MM.1S (cell line): ENCODE measurements around the gene HAPLN2.

Source experiments
- DNase-seq: peaks from one replicate; pipeline ENCODE4 v3.0.0-alpha.2; 2015
- H2AFZ ChIP-seq: fragments of 300-600 bp; sonication (generic); 2 replicates; pipeline ENCODE4 v1.6.0; 2016; ENCODE audit warnings: antibody characterized with exemption, low read length
- H3F3A ChIP-seq: fragments of 300-600 bp; sonication (generic); 2 replicates; pipeline ENCODE4 v1.6.1; 2016; ENCODE audit warnings: mild to moderate bottlenecking, antibody characterized with exemption, low read length, moderate library complexity, mixed read lengths; ENCODE audit not compliant: insufficient read depth
- H3K27ac ChIP-seq: fragments of 300-600 bp; sonication (generic); 2 replicates; pipeline ENCODE4 v1.5.1; 2016; ENCODE audit warnings: mild to moderate bottlenecking, low read length
- H3K27me3 ChIP-seq: fragments of 300-600 bp; sonication (generic); replicated peaks from 2 replicates; pipeline ENCODE4 v1.6.0; 2016; ENCODE audit warnings: low read length; ENCODE audit not compliant: insufficient read depth
- H3K36me3 ChIP-seq: fragments of 300-600 bp; sonication (generic); replicated peaks from 2 replicates; pipeline ENCODE4 v1.6.1; 2016; ENCODE audit warnings: mild to moderate bottlenecking, low read length, mixed read lengths; ENCODE audit not compliant: insufficient read depth
- H3K4me1 ChIP-seq: fragments of 300-600 bp; sonication (generic); 2 replicates; pipeline ENCODE4 v1.6.1; 2016; ENCODE audit warnings: low read length, mixed read lengths
- H3K4me2 ChIP-seq: fragments of 300-600 bp; sonication (generic); 2 replicates; pipeline ENCODE4 v1.6.0; 2016; ENCODE audit warnings: low read depth, low read length
- H3K4me3 ChIP-seq: fragments of 300-600 bp; sonication (generic); 2 replicates; pipeline ENCODE4 v1.5.1; 2016; ENCODE audit warnings: low read length, mixed read lengths
- H3K79me2 ChIP-seq: fragments of 300-600 bp; sonication (generic); 2 replicates; pipeline ENCODE4 v1.6.1; 2016; ENCODE audit warnings: mixed run types, low read length, mixed read lengths
- H3K9ac ChIP-seq: fragments of 300-600 bp; sonication (generic); 2 replicates; pipeline ENCODE4 v1.6.1; 2016; ENCODE audit warnings: low read length, mixed read lengths
- H3K9me2 ChIP-seq: fragments of 300-600 bp; sonication (generic); replicated peaks from 2 replicates; pipeline ENCODE4 v1.6.1; 2016; ENCODE audit warnings: mild to moderate bottlenecking, low read length, mixed read lengths; ENCODE audit not compliant: insufficient read depth
- H3K9me3 ChIP-seq: fragments of 300-600 bp; sonication (generic); replicated peaks from 2 replicates; pipeline ENCODE4 v1.6.1; 2016; ENCODE audit warnings: mild to moderate bottlenecking, low read length, mixed read lengths; ENCODE audit not compliant: insufficient read depth
- H4K20me1 ChIP-seq: fragments of 300-600 bp; sonication (generic); 2 replicates; pipeline ENCODE4 v1.6.1; 2016; ENCODE audit warnings: mild to moderate bottlenecking, low read length, moderate library complexity, mixed read lengths; ENCODE audit not compliant: insufficient read depth
- CTCF ChIP-seq: fragments of 300-600 bp; sonication (generic); IDR thresholded peaks from 2 replicates; pipeline ENCODE4 v1.5.1; 2016; ENCODE audit warnings: antibody characterized with exemption, low read length, mixed read lengths
- EZH2 ChIP-seq: fragments of 300-600 bp; sonication (generic); optimal IDR thresholded peaks from 2 replicates; pipeline ENCODE3; 2017; ENCODE audit warnings: low read depth, mild to moderate bottlenecking, antibody characterized with exemption, low read length, mixed read lengths
- EZH2phosphoT487 ChIP-seq: fragments of 300-600 bp; sonication (generic); IDR thresholded peaks from 2 replicates; pipeline ENCODE4 v1.6.1; 2018; ENCODE audit warnings: antibody characterized with exemption, low read length

Gene HAPLN2

GRCh38 chr1:156643778-156644092 is 24.5 kb downstream of the HAPLN2 start:
- no peaks in the 10 kb centered on the region for H3K79me2 ChIP-seq
- TF ChIP-seq EZH2 (no peak), EZH2phosphoT487 (no peak), CTCF (no peak)
- peaks cover 13% of the 10 kb centered on the region for H3F3A ChIP-seq
- H3K27me3 ChIP-seq, result no peaks in the 10 kb centered on the region
- H3K27ac ChIP-seq, result no peak overlapping the region
- H3K9me3 ChIP-seq, result no peaks in the 10 kb centered on the region
- H3K4me3 ChIP-seq, result no peak overlapping the region
- no peak for DNase-seq
- no peak overlapping the region for H3K4me2 ChIP-seq
- H3K4me1 ChIP-seq, result no peaks in the 10 kb centered on the region
- H3K36me3 ChIP-seq, result 0 out of 2 replicates have a peak, but pooled peaks cover 13% of the 10 kb centered on the region
- H4K20me1 ChIP-seq, result 0 out of 2 replicates have a peak, but pooled peaks cover 7% of the 10 kb centered on the region
- no peak overlapping the region for H3K9ac ChIP-seq
- no peaks in the 10 kb centered on the region for H3K9me2 ChIP-seq
- no peak overlapping the region for H2AFZ ChIP-seq

DNA sequence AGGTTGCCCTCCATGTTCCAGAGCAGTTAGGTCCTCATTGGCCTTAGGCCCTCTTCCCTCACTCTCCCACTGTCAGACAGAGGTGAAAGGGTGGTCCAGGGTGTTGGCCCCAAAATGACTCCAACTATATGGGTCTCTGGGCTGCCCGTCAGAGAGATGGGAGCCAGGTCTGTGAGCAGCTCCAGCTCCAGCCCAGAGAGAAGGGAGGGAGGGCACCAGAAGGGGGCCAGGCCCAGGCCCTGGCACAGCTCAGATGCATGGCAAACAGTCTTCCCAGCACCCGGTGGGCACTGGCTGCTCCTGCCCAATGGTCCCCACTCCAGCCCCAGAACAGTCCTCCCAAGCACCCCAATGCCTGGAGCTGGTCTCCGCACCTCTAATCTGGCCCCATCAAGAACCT is 24.9 kb downstream of the HAPLN2 start:
- Histone ChIP-seq H3K4me1 (no peaks in the 10 kb centered on the region), H3F3A (peaks cover 13% of the 10 kb centered on the region), H3K4me3 (no peak overlapping the region), H3K9me2 (no peaks in the 10 kb centered on the region), H2AFZ (no peak overlapping the region), H4K20me1 (0 out of 2 replicates have a peak, but pooled peaks cover 7% of the 10 kb centered on the region), H3K4me2 (no peak overlapping the region), H3K9ac (no peak overlapping the region), H3K79me2 (no peaks in the 10 kb centered on the region), H3K27me3 (no peaks in the 10 kb centered on the region), H3K27ac (no peak overlapping the region), H3K36me3 (0 out of 2 replicates have a peak, but pooled peaks cover 13% of the 10 kb centered on the region), H3K9me3 (no peaks in the 10 kb centered on the region)
- TF ChIP-seq EZH2, result no peak
- TF ChIP-seq CTCF, result no peak
- no peak for TF ChIP-seq EZH2phosphoT487
- DNase-seq, result no peak

- Histone ChIP-seq H4K20me1 (0 out of 2 replicates have a peak, but pooled peaks cover 4% of the 10 kb centered on the region), H3K27me3 (no peaks in the 10 kb centered on the region)
Measured at GRCh38 chr1:156644640-156645039, 25.4 kb downstream of the HAPLN2 start.

More at GRCh38 chr1:156644640-156645039, 25.4 kb downstream of the HAPLN2 start:
- 0 out of 2 replicates have a peak, but pooled peaks cover 13% of the 10 kb centered on the region for H3K36me3 ChIP-seq
- no peak for DNase-seq
- H3K4me1 ChIP-seq, result no peaks in the 10 kb centered on the region
- no peak overlapping the region for H3K27ac ChIP-seq
- no peaks in the 10 kb centered on the region for H3K9me3 ChIP-seq
- no peaks in the 10 kb centered on the region for H3K9me2 ChIP-seq
- H3K4me2 ChIP-seq, result no peak overlapping the region
- peaks cover 12% of the 10 kb centered on the region for H3F3A ChIP-seq
- H3K79me2 ChIP-seq, result no peaks in the 10 kb centered on the region
- TF ChIP-seq CTCF (no peak), EZH2 (no peak), EZH2phosphoT487 (no peak)
- no peak overlapping the region for H2AFZ ChIP-seq
- H3K9ac ChIP-seq, result no peak overlapping the region
- H3K4me3 ChIP-seq, result no peak overlapping the region
